T-helper 1 cell treated with Interleukin-12 subunit alpha and Interleukin-12 subunit beta and Interleukin-4 antibody, amounts not matched to agents 30 μg/mL and 1 μg/mL, for 36 hours (primary cell): ENCODE data around the gene CADM1.

Experiments used
- H3K27ac Mint-ChIP-seq: one replicate; pipeline ENCODE4 v1.8.0; 2021; ENCODE audit warnings: mild to moderate bottlenecking, mixed read lengths
- H3K27me3 Mint-ChIP-seq: one replicate; pipeline ENCODE4 v1.8.0; 2021; ENCODE audit warnings: low read depth, mixed read lengths
- H3K36me3 Mint-ChIP-seq: one replicate; pipeline ENCODE4 v1.8.0; 2021; ENCODE audit warnings: low read depth, mixed read lengths
- H3K4me1 Mint-ChIP-seq: one replicate; pipeline ENCODE4 v1.8.0; 2021; ENCODE audit warnings: low read depth, mixed read lengths
- H3K4me3 Mint-ChIP-seq: one replicate; pipeline ENCODE4 v1.8.0; 2021; ENCODE audit warnings: mild to moderate bottlenecking, moderate library complexity, mixed read lengths
- H3K9me3 Mint-ChIP-seq: one replicate; pipeline ENCODE4 v1.8.0; 2021; ENCODE audit warnings: mixed read lengths

Gene CADM1

GRCh38 chr11:115284773-115285172 lies 219.4 kb downstream of the CADM1 start:
- Mint-ChIP-seq H3K27me3 (peaks cover 4% of the 10 kb centered on the region), H3K4me1 (no peaks in the 10 kb centered on the region), H3K9me3 (no peaks in the 10 kb centered on the region), H3K27ac (no peak overlapping the region), H3K4me3 (no peak overlapping the region), H3K36me3 (no peaks in the 10 kb centered on the region)

- peaks cover 12% of the 10 kb centered on the region for H3K27me3 Mint-ChIP-seq
Measured at GRCh38 chr11:115282923-115283322, 221.3 kb downstream of the CADM1 start.

GRCh38 chr11:115280775-115281174 lies 223.4 kb downstream of the CADM1 start:
- peaks cover 13% of the 10 kb centered on the region for H3K27me3 Mint-ChIP-seq

More at GRCh38 chr11:115282923-115283322, 221.3 kb downstream of the CADM1 start:
- H3K4me1 Mint-ChIP-seq = no peaks in the 10 kb centered on the region
- no peaks in the 10 kb centered on the region for H3K9me3 Mint-ChIP-seq
- H3K4me3 Mint-ChIP-seq = no peak overlapping the region
- no peaks in the 10 kb centered on the region for H3K36me3 Mint-ChIP-seq
- no peak overlapping the region for H3K27ac Mint-ChIP-seq

GRCh38 chr11:115279813-115280761 lies 224.1 kb downstream of the CADM1 start:
- Mint-ChIP-seq H3K9me3 (no peaks in the 10 kb centered on the region), H3K4me3 (no peak overlapping the region), H3K4me1 (no peaks in the 10 kb centered on the region), H3K27me3 (peaks cover 13% of the 10 kb centered on the region), H3K36me3 (no peaks in the 10 kb centered on the region), H3K27ac (no peak overlapping the region)

More at GRCh38 chr11:115280775-115281174, 223.4 kb downstream of the CADM1 start:
- Mint-ChIP-seq H3K9me3 (no peaks in the 10 kb centered on the region), H3K36me3 (no peaks in the 10 kb centered on the region), H3K4me1 (no peaks in the 10 kb centered on the region), H3K4me3 (no peak overlapping the region), H3K27ac (no peak overlapping the region)

GRCh38 chr11:115276799-115277198 lies 227.4 kb downstream of the CADM1 start:
- no peaks in the 10 kb centered on the region for H3K36me3 Mint-ChIP-seq
- peaks cover 9% of the 10 kb centered on the region for H3K27me3 Mint-ChIP-seq
- no peak overlapping the region for H3K4me3 Mint-ChIP-seq
- no peaks in the 10 kb centered on the region for H3K9me3 Mint-ChIP-seq
- H3K4me1 Mint-ChIP-seq = no peaks in the 10 kb centered on the region
- no peak overlapping the region for H3K27ac Mint-ChIP-seq

- Mint-ChIP-seq H3K27me3 (peaks cover 9% of the 10 kb centered on the region), H3K9me3 (no peaks in the 10 kb centered on the region), H3K4me3 (no peak overlapping the region), H3K4me1 (no peaks in the 10 kb centered on the region), H3K36me3 (no peaks in the 10 kb centered on the region), H3K27ac (no peak overlapping the region)
Measured at GRCh38 chr11:115276191-115276590, 228.0 kb downstream of the CADM1 start.

GRCh38 chr11:115275045-115275444 lies 229.2 kb downstream of the CADM1 start:
- H3K9me3 Mint-ChIP-seq = no peaks in the 10 kb centered on the region
- no peak overlapping the region for H3K27ac Mint-ChIP-seq
- H3K4me3 Mint-ChIP-seq = no peak overlapping the region

GRCh38 chr11:115272925-115273324 lies 231.3 kb downstream of the CADM1 start:
- Mint-ChIP-seq H3K9me3 (no peaks in the 10 kb centered on the region), H3K36me3 (no peaks in the 10 kb centered on the region), H3K27ac (no peak overlapping the region), H3K27me3 (peaks cover 5% of the 10 kb centered on the region), H3K4me1 (no peaks in the 10 kb centered on the region), H3K4me3 (no peak overlapping the region)

More at GRCh38 chr11:115275045-115275444, 229.2 kb downstream of the CADM1 start:
- Mint-ChIP-seq H3K36me3 (no peaks in the 10 kb centered on the region), H3K27me3 (peaks cover 12% of the 10 kb centered on the region), H3K4me1 (no peaks in the 10 kb centered on the region)

GRCh38 chr11:115271643-115272042 lies 232.6 kb downstream of the CADM1 start:
- no peak overlapping the region for H3K27ac Mint-ChIP-seq
- peaks cover 4% of the 10 kb centered on the region for H3K27me3 Mint-ChIP-seq
- no peak overlapping the region for H3K4me3 Mint-ChIP-seq
- H3K9me3 Mint-ChIP-seq = no peaks in the 10 kb centered on the region
- no peaks in the 10 kb centered on the region for H3K4me1 Mint-ChIP-seq
- no peaks in the 10 kb centered on the region for H3K36me3 Mint-ChIP-seq

GRCh38 chr11:115269191-115269950 lies 234.8 kb downstream of the CADM1 start:
- peaks cover 5% of the 10 kb centered on the region for H3K27me3 Mint-ChIP-seq
- H3K4me1 Mint-ChIP-seq = no peaks in the 10 kb centered on the region

GRCh38 chr11:115267871-115268270 lies 236.3 kb downstream of the CADM1 start:
- Mint-ChIP-seq H3K4me1 (no peaks in the 10 kb centered on the region), H3K4me3 (no peak overlapping the region), H3K27me3 (peaks cover 11% of the 10 kb centered on the region), H3K9me3 (no peaks in the 10 kb centered on the region), H3K36me3 (no peaks in the 10 kb centered on the region), H3K27ac (no peak overlapping the region)

More at GRCh38 chr11:115269191-115269950, 234.8 kb downstream of the CADM1 start:
- Mint-ChIP-seq H3K27ac (no peak overlapping the region), H3K36me3 (no peaks in the 10 kb centered on the region), H3K4me3 (no peak overlapping the region), H3K9me3 (no peaks in the 10 kb centered on the region)

GRCh38 chr11:115267238-115267781 lies 236.9 kb downstream of the CADM1 start:
- Mint-ChIP-seq H3K27ac (no peak overlapping the region), H3K27me3 (peaks cover 11% of the 10 kb centered on the region), H3K4me3 (no peak overlapping the region), H3K36me3 (no peaks in the 10 kb centered on the region), H3K9me3 (no peaks in the 10 kb centered on the region), H3K4me1 (no peaks in the 10 kb centered on the region)

- Mint-ChIP-seq H3K4me3 (no peak overlapping the region), H3K9me3 (no peaks in the 10 kb centered on the region), H3K27me3 (peaks cover 11% of the 10 kb centered on the region), H3K36me3 (no peaks in the 10 kb centered on the region), H3K4me1 (no peaks in the 10 kb centered on the region), H3K27ac (no peak overlapping the region)
Measured at GRCh38 chr11:115266066-115266639, 238.1 kb downstream of the CADM1 start.
